ENCODE data around the gene IGF2R.
"Not testable (repeated sequence)": the region's sequence is repeated elsewhere in the genome, so short reads cannot be mapped to it uniquely, and the experiment has no call there.

The IGF2R gene

DNA sequence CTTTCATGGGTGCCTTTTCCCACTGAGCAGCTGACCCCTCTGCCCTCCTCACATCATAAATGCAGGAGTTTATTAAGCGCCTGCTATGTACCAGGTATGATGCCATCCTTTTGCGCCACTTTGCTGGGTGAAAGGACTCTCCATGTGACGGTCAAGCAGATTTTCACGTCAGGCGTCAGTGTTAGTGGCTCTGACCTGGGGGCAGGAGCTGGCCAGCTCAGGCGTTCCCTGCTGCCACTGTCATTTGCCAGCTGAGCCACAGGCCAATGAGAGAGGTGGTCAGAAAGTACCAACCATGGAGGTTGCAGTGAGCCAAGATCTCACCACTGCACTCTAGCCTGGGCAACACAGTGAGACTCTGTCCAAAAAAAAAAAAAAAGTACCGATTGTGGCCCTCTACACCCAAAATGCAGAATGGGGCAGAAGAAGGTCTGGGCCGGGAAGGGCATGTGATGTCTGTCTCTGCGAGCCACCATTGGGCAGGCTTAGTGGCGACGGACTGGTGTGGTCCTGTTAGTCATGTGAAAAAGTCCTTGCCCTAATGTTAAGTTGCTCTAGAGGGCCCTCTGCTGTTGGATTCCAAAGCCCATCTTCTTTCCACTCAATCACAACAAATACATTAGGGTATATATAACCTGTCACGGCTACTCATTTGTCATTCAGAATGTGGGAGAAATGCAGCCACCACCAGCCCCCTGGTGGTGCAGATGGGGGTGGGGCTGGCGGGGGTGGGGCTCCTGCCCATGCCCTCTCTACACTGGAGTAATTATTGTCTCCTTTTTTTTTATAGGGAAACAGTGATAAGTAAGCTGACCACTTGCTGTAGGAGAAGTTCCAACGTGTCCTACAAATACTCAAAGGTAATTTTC lies 134.3 kb downstream of the IGF2R start:
- DNase-seq = no peak

DNA sequence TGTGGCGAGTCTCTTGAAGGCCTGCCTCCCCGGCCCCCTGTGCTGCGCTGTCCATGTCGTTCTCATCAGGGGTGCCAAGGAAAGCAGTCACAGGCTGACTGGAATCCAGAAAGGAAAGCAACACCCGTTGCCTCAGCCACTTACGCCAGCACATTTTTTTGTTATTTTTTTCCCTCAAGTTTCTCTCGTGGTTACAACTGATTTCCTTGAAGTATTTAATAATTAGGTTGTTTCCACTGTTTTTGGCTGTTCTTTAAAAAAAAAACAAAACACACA lies 134.9 kb downstream of the IGF2R start:
- no peak for DNase-seq

DNA sequence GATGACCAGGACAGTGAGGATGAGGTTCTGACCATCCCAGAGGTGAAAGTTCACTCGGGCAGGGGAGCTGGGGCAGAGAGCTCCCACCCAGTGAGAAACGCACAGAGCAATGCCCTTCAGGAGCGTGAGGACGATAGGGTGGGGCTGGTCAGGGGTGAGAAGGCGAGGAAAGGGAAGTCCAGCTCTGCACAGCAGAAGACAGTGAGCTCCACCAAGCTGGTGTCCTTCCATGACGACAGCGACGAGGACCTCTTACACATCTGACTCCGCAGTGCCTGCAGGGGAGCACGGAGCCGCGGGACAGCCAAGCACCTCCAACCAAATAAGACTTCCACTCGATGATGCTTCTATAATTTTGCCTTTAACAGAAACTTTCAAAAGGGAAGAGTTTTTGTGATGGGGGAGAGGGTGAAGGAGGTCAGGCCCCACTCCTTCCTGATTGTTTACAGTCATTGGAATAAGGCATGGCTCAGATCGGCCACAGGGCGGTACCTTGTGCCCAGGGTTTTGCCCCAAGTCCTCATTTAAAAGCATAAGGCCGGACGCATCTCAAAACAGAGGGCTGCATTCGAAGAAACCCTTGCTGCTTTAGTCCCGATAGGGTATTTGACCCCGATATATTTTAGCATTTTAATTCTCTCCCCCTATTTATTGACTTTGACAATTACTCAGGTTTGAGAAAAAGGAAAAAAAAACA lies 136.1 kb downstream of the IGF2R start:
- DNase-seq = no peak

GRCh38 chr6:160106010-160106409 lies 137.1 kb downstream of the IGF2R start:
- no peak for DNase-seq

DNA sequence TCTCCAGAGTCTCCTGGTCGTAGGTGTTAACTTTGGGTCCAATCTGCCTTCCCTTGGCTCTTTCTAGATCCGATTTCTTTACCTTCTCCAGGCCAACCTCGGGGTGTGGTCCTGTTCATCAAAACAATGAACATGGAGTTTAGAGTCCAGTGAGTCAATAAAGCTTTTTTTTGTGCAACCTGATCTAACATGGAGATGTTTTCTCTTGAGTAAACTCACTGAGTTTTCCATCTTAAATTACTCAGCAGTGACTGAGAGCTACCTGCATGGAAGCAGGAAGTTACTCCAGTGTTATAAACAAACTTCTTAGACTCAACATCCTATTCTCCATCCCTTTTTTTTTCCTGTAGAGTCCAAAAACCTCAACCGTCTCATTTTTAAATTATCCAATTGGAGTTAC lies 137.8 kb downstream of the IGF2R start:
- no peak for DNase-seq

GRCh38 chr6:160108077-160108476 lies 139.2 kb downstream of the IGF2R start:
- no peak for DNase-seq

GRCh38 chr6:160110586-160111123 lies 141.8 kb downstream of the IGF2R start:
- DNase-seq = no peak

DNA sequence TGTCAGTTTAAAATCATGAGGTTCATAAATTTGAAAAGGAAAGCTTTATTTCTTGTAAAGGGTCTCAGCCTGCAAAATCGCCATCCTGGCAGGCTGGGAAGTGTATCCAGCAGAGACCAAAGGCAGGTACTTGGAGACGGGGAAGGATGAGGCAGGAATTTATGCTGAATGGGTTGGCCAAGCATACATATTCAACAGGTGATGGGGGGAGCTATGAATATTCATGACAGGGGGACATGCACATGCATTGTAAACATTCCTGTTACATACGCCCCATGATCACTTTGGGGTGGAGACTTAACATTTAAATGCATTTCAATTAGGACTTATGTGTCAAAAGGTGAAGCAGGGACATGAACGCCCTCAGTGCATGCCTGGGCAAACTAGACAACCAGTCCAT lies 142.9 kb downstream of the IGF2R start:
- no peak for DNase-seq

DNA sequence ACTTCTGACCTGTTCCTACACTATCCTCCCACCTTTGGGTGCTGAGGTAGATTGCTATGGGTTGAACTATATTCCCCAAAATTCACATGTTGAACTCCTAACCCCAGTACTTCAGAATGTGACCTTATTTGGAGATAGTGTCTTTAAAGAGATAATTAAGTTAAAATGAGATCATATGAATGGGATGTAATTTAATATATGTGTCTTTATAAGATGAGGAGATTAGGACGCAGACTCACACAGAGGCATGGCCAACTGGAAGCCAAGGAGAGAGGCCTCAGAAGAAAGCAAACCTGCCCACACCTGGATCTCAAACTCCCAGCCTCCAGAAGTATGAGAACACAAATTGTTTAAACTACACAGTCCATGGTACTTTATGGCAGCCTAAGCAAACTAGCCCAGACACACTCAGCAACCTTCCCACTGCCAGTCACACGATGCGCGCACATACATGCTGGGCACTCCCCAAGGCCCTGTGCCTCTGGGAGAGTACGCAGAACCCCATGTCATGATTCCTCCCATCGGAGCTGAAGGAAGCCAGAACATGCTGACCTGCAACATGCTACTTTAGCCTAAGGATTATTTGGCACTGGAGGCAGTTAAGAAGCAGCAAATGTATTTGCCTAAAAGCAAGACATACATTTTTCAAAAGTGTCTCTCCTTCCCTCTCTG lies 143.9 kb downstream of the IGF2R start:
- no peak for DNase-seq

- DNase-seq = not testable (repeated sequence)
These were observed 145.7 kb downstream of the IGF2R start for GRCh38 chr6:160114536-160114935.

DNA sequence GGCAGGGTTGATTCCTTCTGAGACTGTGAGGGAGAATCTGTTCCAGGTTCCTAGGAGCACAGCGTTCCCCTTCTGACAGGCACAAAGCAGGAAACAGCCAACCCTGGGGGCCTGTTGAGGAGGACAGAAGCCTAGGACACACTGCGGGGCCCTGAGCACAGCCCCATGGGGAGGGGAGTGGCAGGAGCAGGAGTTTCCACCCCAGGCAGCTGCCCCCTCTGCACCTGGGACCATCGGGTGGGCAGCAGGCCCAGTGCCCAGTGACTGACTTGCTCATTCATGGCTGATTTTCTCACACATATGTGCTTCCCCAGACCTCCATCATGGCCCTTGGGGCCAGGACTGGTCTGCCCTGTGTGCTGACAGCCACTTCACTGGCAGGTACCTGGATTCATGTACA lies 146.5 kb downstream of the IGF2R start:
- DNase-seq = no peak

DNA sequence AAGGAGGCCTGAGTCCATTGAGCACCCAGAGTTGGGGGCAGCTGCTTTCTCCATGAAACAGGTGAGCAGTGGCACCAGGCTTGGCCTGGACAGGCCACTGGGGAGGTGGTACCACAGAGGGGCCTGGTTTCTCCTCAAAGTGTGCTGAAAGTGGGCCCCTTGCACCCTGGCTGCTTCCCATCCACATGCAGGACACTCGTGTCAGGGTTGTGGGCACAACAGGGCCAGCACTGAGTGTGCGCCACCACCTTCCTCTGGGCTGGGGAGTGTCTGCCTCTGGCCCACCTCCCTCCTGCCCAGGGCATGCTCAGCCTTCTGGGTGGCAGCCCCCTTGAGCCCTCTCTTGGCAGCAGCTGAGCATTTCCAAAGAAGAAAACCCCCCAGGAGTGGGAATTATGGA lies 147.5 kb downstream of the IGF2R start:
- no peak for DNase-seq

DNA sequence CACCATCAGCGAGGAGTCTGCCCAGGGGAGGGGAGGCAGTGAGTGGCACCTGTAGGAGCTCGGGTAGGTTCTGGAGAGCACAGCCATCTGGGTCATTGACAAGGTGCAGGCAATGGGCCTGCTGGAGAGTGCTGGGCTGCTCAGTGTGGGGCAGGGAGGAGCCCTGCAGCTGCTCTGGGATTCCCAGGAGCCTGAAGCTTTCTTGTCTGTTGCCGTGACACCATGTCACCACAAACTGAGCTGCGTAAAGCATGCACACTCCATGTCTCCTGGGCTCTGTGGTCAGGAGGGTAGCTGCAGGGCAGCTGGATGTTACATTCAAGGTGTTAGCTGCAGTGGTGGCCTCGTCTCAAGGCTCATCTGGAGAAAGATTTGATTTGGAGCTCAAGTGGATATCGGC lies 148.3 kb downstream of the IGF2R start:
- no peak for DNase-seq

DNA sequence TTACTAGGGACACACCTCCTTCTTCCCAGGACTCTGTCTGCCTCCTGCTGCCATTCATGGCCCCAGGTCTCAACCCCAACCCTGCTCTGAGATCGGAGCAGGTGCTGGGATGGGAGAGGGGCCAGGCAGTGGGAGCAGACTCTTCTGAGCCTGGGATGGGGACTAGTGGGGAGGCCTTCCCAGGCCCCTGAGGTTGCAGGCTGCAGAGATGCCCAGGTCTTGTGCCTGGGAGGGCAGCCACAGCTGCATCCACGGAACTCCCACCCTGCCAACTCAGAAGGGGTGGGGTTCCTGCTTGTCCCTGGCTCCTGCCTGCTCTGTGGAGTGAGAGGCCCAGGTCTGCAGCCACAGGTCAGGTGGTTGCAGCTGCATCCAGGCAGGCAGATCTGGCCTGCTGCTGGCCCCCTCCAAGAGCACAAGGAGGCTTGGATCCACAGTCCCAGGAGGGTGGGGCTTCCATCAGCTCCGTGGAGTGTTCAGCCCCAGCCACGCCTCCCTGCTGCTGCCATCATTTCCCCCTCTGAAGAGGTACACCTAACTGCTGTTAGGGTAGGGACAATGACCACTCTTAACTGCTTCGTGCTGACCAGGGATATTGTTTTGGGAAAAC lies 149.8 kb downstream of the IGF2R start:
- no peak for DNase-seq

DNA sequence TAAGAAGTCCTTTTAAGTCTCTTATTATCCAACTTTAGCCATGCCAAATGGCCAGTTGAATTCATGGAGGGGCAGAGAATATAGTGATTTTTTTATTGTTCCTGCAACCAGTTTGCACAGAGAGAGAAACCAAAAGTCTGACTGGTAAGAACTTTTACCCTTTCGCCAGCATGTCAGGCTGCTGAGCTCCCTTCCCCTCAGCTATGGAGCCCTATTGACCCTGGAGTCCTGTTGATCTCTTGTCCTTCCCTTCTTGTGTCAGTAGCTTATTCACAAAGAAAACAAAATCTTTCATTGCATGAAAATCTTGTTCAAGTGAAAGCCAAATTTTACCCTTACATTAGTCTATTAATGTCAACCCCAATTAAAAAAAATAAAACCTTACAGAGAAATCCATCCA lies 151.2 kb downstream of the IGF2R start:
- DNase-seq = no peak

GRCh38 chr6:160121558-160121957 lies 152.7 kb downstream of the IGF2R start, which contains the start of gene SLC22A1:
Gene SLC22A1, plus strand, starts transcription at chr6:160121815. Its CDS starts 121 bp downstream, at chr6:160121936.
- no peak for DNase-seq

DNA sequence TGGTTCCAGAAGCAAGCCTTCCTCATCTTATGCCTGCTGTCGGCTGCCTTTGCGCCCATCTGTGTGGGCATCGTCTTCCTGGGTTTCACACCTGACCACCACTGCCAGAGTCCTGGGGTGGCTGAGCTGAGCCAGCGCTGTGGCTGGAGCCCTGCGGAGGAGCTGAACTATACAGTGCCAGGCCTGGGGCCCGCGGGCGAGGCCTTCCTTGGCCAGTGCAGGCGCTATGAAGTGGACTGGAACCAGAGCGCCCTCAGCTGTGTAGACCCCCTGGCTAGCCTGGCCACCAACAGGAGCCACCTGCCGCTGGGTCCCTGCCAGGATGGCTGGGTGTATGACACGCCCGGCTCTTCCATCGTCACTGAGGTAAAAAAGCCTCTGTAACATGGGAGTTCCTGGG lies 153.1 kb downstream of the IGF2R start:
- DNase-seq = no peak

GRCh38 chr6:160122744-160123143 lies 153.9 kb downstream of the IGF2R start:
- DNase-seq = no peak

- no peak for DNase-seq
These were observed 155.1 kb downstream of the IGF2R start for GRCh38 chr6:160124007-160124406.

DNA sequence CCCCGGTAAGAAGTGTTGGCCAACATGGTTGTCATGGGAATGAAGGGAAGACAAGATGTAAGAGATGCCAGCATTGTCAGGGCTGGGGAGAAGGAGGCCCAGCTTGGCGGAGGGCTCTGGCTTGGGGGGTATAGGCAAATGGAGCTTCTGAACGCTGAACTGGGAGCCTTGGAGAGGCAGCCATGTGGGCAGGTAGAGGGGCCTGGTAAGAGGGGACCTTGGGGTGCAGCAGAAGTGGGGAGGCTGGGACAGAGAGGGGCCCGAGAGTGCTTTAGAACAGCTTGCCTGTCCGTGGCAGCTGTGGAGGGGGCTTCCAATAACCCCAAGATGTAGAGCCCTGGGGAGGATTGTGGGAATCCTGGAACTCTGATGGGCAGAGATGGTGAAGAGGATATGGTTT lies 155.7 kb downstream of the IGF2R start:
- no peak for DNase-seq

GRCh38 chr6:160125105-160125504 lies 156.2 kb downstream of the IGF2R start:
- DNase-seq = not testable (repeated sequence)

- no peak for DNase-seq
These were observed 158.6 kb downstream of the IGF2R start for GRCh38 chr6:160127270-160128124.
